Activated CD4-positive, alpha-beta memory T cell treated with anti-CD3 and anti-CD28 coated beads for 36 hours (primary cell): ENCODE data around the gene BMPR1B. TPM values are rescaled to one million over a fixed set of nuclear protein-coding genes. Genes with fewer than 3 reads are reported as not detected.

Experiments used
- CTCF ChIA-PET: fragments of 350-600 bp; sonication (Branson Sonifier 250); formaldehyde crosslinking; loops from one replicate; lab custom pipeline; 2021; ENCODE audit warnings: antibody characterized with exemption, inconsistent platforms; lab: Charles Lee
- POLR2A ChIA-PET: fragments of 350-600 bp; sonication (Branson Sonifier 250); formaldehyde crosslinking; loops from one replicate; lab custom pipeline; 2021; ENCODE audit warnings: antibody characterized with exemption; lab: Charles Lee
- DNase-seq: peaks from one replicate; pipeline ENCODE4 v3.0.0-alpha.2; 2020
- H3K27ac Mint-ChIP-seq: one replicate; pipeline ENCODE4 v1.8.0; 2021; ENCODE audit warnings: mixed read lengths
- H3K27me3 Mint-ChIP-seq: one replicate; pipeline ENCODE4 v1.8.0; 2021; ENCODE audit warnings: mixed read lengths
- H3K36me3 Mint-ChIP-seq: one replicate; pipeline ENCODE4 v1.8.0; 2021; ENCODE audit warnings: mixed read lengths
- H3K4me1 Mint-ChIP-seq: one replicate; pipeline ENCODE4 v1.8.0; 2021; ENCODE audit warnings: low read depth, mixed read lengths
- H3K4me3 Mint-ChIP-seq: one replicate; pipeline ENCODE4 v1.8.0; 2021; ENCODE audit warnings: mild to moderate bottlenecking, mixed read lengths
- H3K9me3 Mint-ChIP-seq: one replicate; pipeline ENCODE4 v1.8.0; 2021; ENCODE audit warnings: mixed read lengths
- intact Hi-C: fragments of 100-400 bp; cut with micrococcal nuclease; formaldehyde crosslinking; loops from one replicate; pipeline ENCODE4 v1.15.1; 2023
- total RNA-seq, 2 experiments: library from RNA; stranded (reverse); gene quantifications; one replicate each; pipeline ENCODE4 v1.2.3, GENCODE V29; 2021

Gene BMPR1B
- total RNA-seq, 2 experiments from 2014 or later, result not detected

GRCh38 chr4:94849901-94850300 lies 92.1 kb downstream of the BMPR1B start:
- Mint-ChIP-seq H3K27ac (no peak overlapping the region), H3K27me3 (peaks cover 3% of the 10 kb centered on the region), H3K4me1 (no peaks in the 10 kb centered on the region), H3K9me3 (peaks cover 2% of the 10 kb centered on the region), H3K4me3 (no peak overlapping the region), H3K36me3 (no peaks in the 10 kb centered on the region)
- ChIA-PET CTCF (no interaction called here), POLR2A (no interaction called here)
- DNase-seq, result no peak
- intact Hi-C loops, result no loop called here

- no peaks in the 10 kb centered on the region for H3K27me3 Mint-ChIP-seq
- H3K36me3 Mint-ChIP-seq, result no peaks in the 10 kb centered on the region
- no peak overlapping the region for H3K4me3 Mint-ChIP-seq
- no peaks in the 10 kb centered on the region for H3K4me1 Mint-ChIP-seq
- intact Hi-C loops, result no loop called here
- CTCF ChIA-PET, result no interaction called here
- H3K27ac Mint-ChIP-seq, result no peak overlapping the region
- POLR2A ChIA-PET, result no interaction called here
- H3K9me3 Mint-ChIP-seq, result no peaks in the 10 kb centered on the region
- no peak for DNase-seq
Observed at GRCh38 chr4:94852616-94853015, 94.9 kb downstream of the BMPR1B start.

- peaks cover 2% of the 10 kb centered on the region for H3K27me3 Mint-ChIP-seq
- H3K27ac Mint-ChIP-seq, result no peak overlapping the region
- POLR2A ChIA-PET, result no interaction called here
- intact Hi-C loops, result no loop called here
- no peak for DNase-seq
- no peaks in the 10 kb centered on the region for H3K36me3 Mint-ChIP-seq
- H3K9me3 Mint-ChIP-seq, result no peaks in the 10 kb centered on the region
- no peak overlapping the region for H3K4me3 Mint-ChIP-seq
- CTCF ChIA-PET, result no interaction called here
- no peaks in the 10 kb centered on the region for H3K4me1 Mint-ChIP-seq
Observed at GRCh38 chr4:94856030-94856429, 98.3 kb downstream of the BMPR1B start.

- intact Hi-C loops, result no loop called here
- Mint-ChIP-seq H3K27ac (no peak overlapping the region), H3K36me3 (no peaks in the 10 kb centered on the region), H3K4me3 (no peak overlapping the region), H3K9me3 (no peaks in the 10 kb centered on the region), H3K4me1 (no peaks in the 10 kb centered on the region), H3K27me3 (no peaks in the 10 kb centered on the region)
- no peak for DNase-seq
- CTCF ChIA-PET, result interaction anchor here (0.6 kb wide), 1 partner anchor 442 kb away, joined by 3 read pairs; no protein-coding TSS in a partner anchor
- POLR2A ChIA-PET, result no interaction called here
Observed at GRCh38 chr4:94870146-94870545, 112.4 kb downstream of the BMPR1B start.

GRCh38 chr4:94871644-94872305 lies 114.0 kb downstream of the BMPR1B start:
- H3K4me1 Mint-ChIP-seq, result no peaks in the 10 kb centered on the region
- H3K27ac Mint-ChIP-seq, result no peak overlapping the region
- ChIA-PET POLR2A (interaction anchor here (0.5 kb wide), 1 partner anchor 40 kb away, joined by 3 read pairs; no protein-coding TSS in a partner anchor), CTCF (no interaction called here)
- H3K9me3 Mint-ChIP-seq, result no peaks in the 10 kb centered on the region
- no peaks in the 10 kb centered on the region for H3K36me3 Mint-ChIP-seq
- intact Hi-C loops, result no loop called here
- DNase-seq, result no peak
- no peaks in the 10 kb centered on the region for H3K27me3 Mint-ChIP-seq
- no peak overlapping the region for H3K4me3 Mint-ChIP-seq

GRCh38 chr4:94877973-94878372 lies 120.2 kb downstream of the BMPR1B start:
- ChIA-PET CTCF (no interaction called here), POLR2A (no interaction called here)
- no peak overlapping the region for H3K4me3 Mint-ChIP-seq
- H3K27ac Mint-ChIP-seq, result no peak overlapping the region
- no peaks in the 10 kb centered on the region for H3K27me3 Mint-ChIP-seq
- intact Hi-C loops, result no loop called here
- no peak for DNase-seq
- H3K9me3 Mint-ChIP-seq, result no peaks in the 10 kb centered on the region
- no peaks in the 10 kb centered on the region for H3K36me3 Mint-ChIP-seq
- H3K4me1 Mint-ChIP-seq, result no peaks in the 10 kb centered on the region

GRCh38 chr4:94880956-94881355 lies 123.2 kb downstream of the BMPR1B start:
- CTCF ChIA-PET, result no interaction called here

GRCh38 chr4:94882756-94883155 lies 125.0 kb downstream of the BMPR1B start:
- H3K27me3 Mint-ChIP-seq, result no peaks in the 10 kb centered on the region
- H3K4me1 Mint-ChIP-seq, result no peaks in the 10 kb centered on the region
- POLR2A ChIA-PET, result no interaction called here
- H3K9me3 Mint-ChIP-seq, result no peaks in the 10 kb centered on the region
- H3K27ac Mint-ChIP-seq, result no peak overlapping the region
- intact Hi-C loops, result no loop called here
- no peak for DNase-seq
- no peak overlapping the region for H3K4me3 Mint-ChIP-seq
- CTCF ChIA-PET, result no interaction called here
- H3K36me3 Mint-ChIP-seq, result no peaks in the 10 kb centered on the region

More at GRCh38 chr4:94880956-94881355, 123.2 kb downstream of the BMPR1B start:
- intact Hi-C loops, result no loop called here
- Mint-ChIP-seq H3K4me1 (no peaks in the 10 kb centered on the region), H3K27ac (no peak overlapping the region), H3K9me3 (no peaks in the 10 kb centered on the region), H3K36me3 (no peaks in the 10 kb centered on the region), H3K4me3 (no peak overlapping the region), H3K27me3 (no peaks in the 10 kb centered on the region)
- POLR2A ChIA-PET, result interaction anchor here (0.7 kb wide), 1 partner anchor 467 kb away, joined by 5 read pairs; no protein-coding TSS in a partner anchor
- DNase-seq, result no peak

- H3K4me1 Mint-ChIP-seq, result no peaks in the 10 kb centered on the region
- intact Hi-C loops, result no loop called here
Observed at GRCh38 chr4:94887027-94887426, 129.3 kb downstream of the BMPR1B start.

GRCh38 chr4:94889523-94889922 lies 131.8 kb downstream of the BMPR1B start:
- H3K27ac Mint-ChIP-seq, result no peak overlapping the region
- POLR2A ChIA-PET, result no interaction called here
- no peak for DNase-seq
- no peaks in the 10 kb centered on the region for H3K4me1 Mint-ChIP-seq
- intact Hi-C loops, result no loop called here
- peaks cover 3% of the 10 kb centered on the region for H3K9me3 Mint-ChIP-seq
- no peaks in the 10 kb centered on the region for H3K27me3 Mint-ChIP-seq
- CTCF ChIA-PET, result no interaction called here
- no peaks in the 10 kb centered on the region for H3K36me3 Mint-ChIP-seq
- no peak overlapping the region for H3K4me3 Mint-ChIP-seq

More at GRCh38 chr4:94887027-94887426, 129.3 kb downstream of the BMPR1B start:
- POLR2A ChIA-PET, result no interaction called here
- Mint-ChIP-seq H3K27me3 (no peaks in the 10 kb centered on the region), H3K9me3 (peaks cover 3% of the 10 kb centered on the region), H3K36me3 (no peaks in the 10 kb centered on the region), H3K4me3 (no peak overlapping the region), H3K27ac (no peak overlapping the region)
- CTCF ChIA-PET, result no interaction called here
- no peak for DNase-seq

- Mint-ChIP-seq H3K4me3 (no peak overlapping the region), H3K4me1 (no peaks in the 10 kb centered on the region), H3K36me3 (no peaks in the 10 kb centered on the region), H3K27me3 (no peaks in the 10 kb centered on the region), H3K27ac (no peak overlapping the region), H3K9me3 (peaks cover 3% of the 10 kb centered on the region)
- intact Hi-C loops, result no loop called here
- ChIA-PET CTCF (no interaction called here), POLR2A (no interaction called here)
- no peak for DNase-seq
Observed at GRCh38 chr4:94889946-94890345, 132.2 kb downstream of the BMPR1B start.

GRCh38 chr4:94890579-94890978 lies 132.8 kb downstream of the BMPR1B start:
- no peaks in the 10 kb centered on the region for H3K4me1 Mint-ChIP-seq
- no peaks in the 10 kb centered on the region for H3K36me3 Mint-ChIP-seq
- no peak for DNase-seq
- ChIA-PET POLR2A (no interaction called here), CTCF (no interaction called here)
- intact Hi-C loops, result no loop called here
- no peaks in the 10 kb centered on the region for H3K27me3 Mint-ChIP-seq
- no peak overlapping the region for H3K4me3 Mint-ChIP-seq
- no peak overlapping the region for H3K27ac Mint-ChIP-seq
- H3K9me3 Mint-ChIP-seq, result peaks cover 3% of the 10 kb centered on the region

GRCh38 chr4:94892051-94892450 lies 134.3 kb downstream of the BMPR1B start:
- Mint-ChIP-seq H3K27me3 (no peaks in the 10 kb centered on the region), H3K4me1 (no peaks in the 10 kb centered on the region), H3K36me3 (no peaks in the 10 kb centered on the region), H3K9me3 (peaks cover 3% of the 10 kb centered on the region), H3K4me3 (no peak overlapping the region), H3K27ac (no peak overlapping the region)
- intact Hi-C loops, result no loop called here
- CTCF ChIA-PET, result no interaction called here
- POLR2A ChIA-PET, result no interaction called here
- DNase-seq, result no peak
